H54 (cell line): ENCODE data around the gene MAOA.
"Not testable (repeated sequence)": the region's sequence is repeated elsewhere in the genome, so short reads cannot be mapped to it uniquely, and the experiment has no call there.

ENCODE experiments used
- DNase-seq: peaks from one replicate; pipeline ENCODE4 v3.0.0; 2011; ENCODE audit warnings: low spot score, mixed read lengths; ENCODE audit not compliant: insufficient read length
- FAIRE-seq: peaks from 3 replicates; lab custom pipeline; 2011; peaks lifted over from hg19 to GRCh38; lab: Jason Lieb, UNC
- POLR2A ChIP-seq: IDR thresholded peaks from 2 replicates; pipeline ENCODE4 v1.6.1; 2011; ENCODE audit warnings: low read depth, mild to moderate bottlenecking, low read length

The MAOA gene

DNA sequence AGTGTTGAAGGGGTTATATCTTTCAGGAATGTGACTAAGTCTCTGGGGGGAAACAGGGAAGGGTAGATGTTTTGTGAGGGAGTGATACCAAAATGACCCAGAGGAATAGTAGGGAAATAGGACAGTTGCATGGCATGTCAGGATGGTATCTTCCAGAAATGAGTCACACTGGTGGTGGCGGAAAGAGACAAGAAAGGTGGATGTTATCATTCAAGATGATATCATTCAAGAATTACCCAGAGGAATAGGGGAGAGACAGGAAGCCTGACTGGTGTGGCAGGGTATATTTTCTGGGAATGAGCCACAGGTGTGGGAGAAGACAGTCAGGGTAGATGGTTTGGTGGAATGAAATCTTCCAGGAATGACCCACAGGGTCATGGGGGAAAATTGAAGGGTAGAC lies 61.1 kb downstream of the MAOA start:
- no peak for DNase-seq
- no peak for TF ChIP-seq POLR2A
- no peak for FAIRE-seq

DNA sequence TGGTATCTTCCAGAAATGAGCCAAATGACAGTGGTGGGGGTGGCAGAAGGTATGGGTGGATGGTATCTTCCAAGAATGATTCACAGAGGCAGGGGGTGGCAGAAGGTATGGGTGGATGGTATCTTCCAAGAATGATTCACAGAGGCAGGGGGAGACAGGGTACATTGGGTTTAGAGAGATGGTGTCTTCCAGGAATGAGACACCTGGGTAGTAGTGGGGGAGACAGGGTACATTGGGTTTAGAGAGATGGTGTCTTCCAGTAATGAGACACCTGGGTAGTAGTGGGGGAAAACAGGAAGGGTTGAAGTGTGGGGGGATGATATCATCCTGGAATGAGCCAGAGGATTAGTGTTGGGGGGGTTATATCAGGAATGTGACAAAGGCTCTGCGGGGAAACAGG lies 62.0 kb downstream of the MAOA start:
- DNase-seq (no peak), FAIRE-seq (no peak)
- no peak for TF ChIP-seq POLR2A

GRCh38 chrX:43718546-43718945 lies 62.4 kb downstream of the MAOA start:
- TF ChIP-seq POLR2A = no peak
- DNase-seq = no peak
- no peak for FAIRE-seq

- TF ChIP-seq POLR2A = no peak
- no peak for FAIRE-seq
- no peak for DNase-seq
These were observed 62.9 kb downstream of the MAOA start for GRCh38 chrX:43718956-43719355.

DNA sequence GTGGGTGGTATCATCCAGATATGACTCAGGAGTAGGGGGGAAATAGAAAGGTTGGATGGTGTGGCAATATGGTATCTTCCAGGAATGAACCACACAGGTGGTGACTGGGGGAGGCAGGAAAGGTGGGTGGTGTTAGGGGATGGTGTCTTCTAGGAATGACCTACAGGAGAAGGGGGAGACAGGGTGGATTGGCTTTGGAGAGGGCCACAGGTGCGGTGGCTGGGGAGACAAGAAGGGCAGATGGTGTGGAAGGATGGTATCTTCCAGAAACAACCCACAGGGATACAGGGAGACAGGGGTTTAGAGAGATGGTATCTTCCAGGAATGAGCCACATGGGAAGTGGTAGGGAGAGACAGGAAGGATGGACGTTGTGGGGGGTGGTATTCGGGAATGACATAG lies 64.0 kb downstream of the MAOA start:
- no peak for TF ChIP-seq POLR2A
- no peak for DNase-seq
- no peak for FAIRE-seq

- TF ChIP-seq POLR2A = no peak
- DNase-seq (no peak), FAIRE-seq (no peak)
These were observed 64.9 kb downstream of the MAOA start for GRCh38 chrX:43720961-43721360.

DNA sequence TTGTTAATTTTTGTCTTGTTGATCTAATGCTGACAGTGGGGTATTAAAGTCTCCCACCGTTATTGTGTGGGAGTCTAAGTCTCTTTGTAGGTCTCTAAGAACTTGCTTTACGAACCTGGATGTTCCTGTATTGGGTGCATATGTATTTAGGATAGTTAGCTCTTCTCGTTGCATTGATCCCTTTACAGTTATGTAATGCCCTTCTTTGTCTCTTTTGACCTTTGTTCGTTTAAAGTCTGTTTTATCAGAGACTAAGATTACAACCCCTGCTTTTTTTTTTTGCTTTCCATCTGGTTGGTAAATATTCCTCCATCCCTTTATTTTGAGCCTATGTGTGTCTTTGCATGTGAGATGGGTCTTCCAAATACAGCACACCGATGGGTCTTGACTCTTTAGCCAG lies 69.1 kb downstream of the MAOA start:
- not testable (repeated sequence) for DNase-seq, FAIRE-seq

DNA sequence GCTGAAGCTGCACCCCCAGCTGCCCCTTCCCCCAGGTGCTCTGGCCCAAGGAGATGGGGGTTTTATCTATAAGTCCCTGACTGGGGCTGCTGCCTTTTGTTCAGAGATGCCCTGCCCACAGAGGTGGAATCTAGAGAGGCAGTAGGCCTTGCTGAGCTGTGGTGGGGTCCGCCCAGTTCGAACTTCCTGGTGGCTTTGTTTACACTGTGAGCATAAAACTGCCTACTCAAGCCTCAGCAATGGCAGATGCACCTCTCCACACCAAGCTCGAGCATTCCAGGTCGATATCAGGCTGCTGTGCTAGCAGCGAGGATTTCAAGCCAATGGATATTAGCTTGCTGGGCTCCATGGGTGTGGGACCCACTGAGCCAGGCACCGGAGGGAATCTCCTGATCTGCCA lies 71.2 kb downstream of the MAOA start:
- not testable (repeated sequence) for DNase-seq, FAIRE-seq

GRCh38 chrX:43728002-43728401 lies 71.9 kb downstream of the MAOA start:
- TF ChIP-seq POLR2A = no peak
- no peak for FAIRE-seq
- DNase-seq = no peak

DNA sequence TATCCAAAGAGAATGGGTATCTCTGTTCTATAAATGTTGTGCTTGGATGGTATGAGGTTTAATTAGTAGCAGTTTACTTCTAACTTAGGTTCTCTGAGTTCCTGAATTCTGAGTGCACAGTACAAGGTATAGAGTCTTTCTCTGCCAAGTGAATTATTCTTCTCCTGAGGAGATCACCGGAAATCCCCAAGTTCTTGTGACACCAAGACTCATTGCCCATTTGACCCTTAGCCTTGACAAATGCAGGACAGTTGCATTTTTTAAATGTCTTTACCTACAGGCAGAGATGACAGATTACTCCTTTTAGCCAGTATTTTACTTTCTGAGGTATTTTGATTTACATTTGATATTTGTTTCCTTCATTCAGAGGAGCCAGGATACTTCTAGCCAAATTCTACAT lies 72.9 kb downstream of the MAOA start:
- FAIRE-seq = no peak
- TF ChIP-seq POLR2A = no peak
- DNase-seq = no peak

GRCh38 chrX:43731086-43731485 lies 75.0 kb downstream of the MAOA start:
- DNase-seq (no peak), FAIRE-seq (no peak)
- TF ChIP-seq POLR2A = no peak

- DNase-seq (no peak), FAIRE-seq (no peak)
- TF ChIP-seq POLR2A = no peak
These were observed 77.6 kb downstream of the MAOA start for GRCh38 chrX:43733699-43734098.

- no peak for TF ChIP-seq POLR2A
- no peak for DNase-seq
- no peak for FAIRE-seq
These were observed 78.3 kb downstream of the MAOA start for GRCh38 chrX:43734444-43734843.

GRCh38 chrX:43735534-43735933 lies 79.4 kb downstream of the MAOA start:
- FAIRE-seq (no peak), DNase-seq (no peak)
- TF ChIP-seq POLR2A = no peak

DNA sequence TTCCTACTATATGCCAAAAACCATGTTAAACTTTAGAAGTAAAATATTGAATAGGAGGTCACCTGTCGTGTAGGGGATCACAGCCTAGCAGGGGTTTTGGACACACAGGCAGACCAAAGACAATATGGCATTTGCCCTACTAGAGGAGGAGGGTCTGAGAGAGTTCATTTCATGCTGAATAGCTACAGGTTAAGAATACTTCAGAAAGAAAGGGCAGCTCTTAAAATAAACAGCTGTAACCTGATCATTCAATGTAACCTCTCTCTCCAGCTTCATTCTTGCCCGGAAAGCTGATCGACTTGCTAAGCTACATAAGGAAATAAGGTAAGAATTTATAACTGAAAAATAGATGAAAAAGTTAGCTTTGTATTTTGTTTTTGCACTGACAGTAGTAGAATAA lies 79.9 kb downstream of the MAOA start:
- FAIRE-seq (no peak), DNase-seq (no peak)
- no peak for TF ChIP-seq POLR2A

DNA sequence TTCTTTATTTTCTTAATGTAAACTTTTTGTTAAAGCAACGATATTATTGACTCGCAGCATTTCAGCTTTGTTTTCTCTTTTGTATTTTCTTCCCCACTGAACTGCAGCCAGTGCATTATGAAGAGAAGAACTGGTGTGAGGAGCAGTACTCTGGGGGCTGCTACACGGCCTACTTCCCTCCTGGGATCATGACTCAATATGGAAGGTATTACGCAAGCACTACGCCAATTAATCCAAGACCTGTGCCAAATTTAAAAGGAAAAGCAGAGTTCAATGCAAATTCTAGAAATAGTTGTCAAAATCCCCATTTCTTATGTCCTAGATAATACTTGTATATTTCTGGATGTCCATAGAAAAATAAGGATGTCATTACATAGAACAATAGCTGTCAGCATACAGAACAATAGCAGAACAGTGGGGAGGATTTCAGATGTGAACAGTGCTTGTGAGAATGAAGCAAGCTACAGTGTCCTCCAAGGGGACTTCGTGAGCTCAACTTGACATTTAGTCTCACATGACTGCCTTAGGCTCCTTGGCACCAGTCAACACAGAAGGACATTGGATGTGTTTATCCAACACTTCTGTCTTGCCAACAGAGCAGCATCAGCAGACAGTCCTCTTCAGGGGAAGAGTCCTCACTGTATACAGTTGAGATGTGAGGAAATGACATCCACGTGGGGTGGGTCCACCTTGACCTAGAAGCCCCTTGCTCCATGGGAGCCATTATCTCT lies 85.9 kb downstream of the MAOA start:
- DNase-seq (no peak), FAIRE-seq (no peak)
- TF ChIP-seq POLR2A = no peak
